SK-N-MC (cell line): ENCODE data around the gene ACTN3.

Experiments
- DNase-seq: peaks from one replicate; pipeline ENCODE4 v3.0.0-alpha.2; 2011; ENCODE audit warnings: low read depth, low spot score
- H3K27ac ChIP-seq: fragments of 200-600 bp; sonication (generic); 2 replicates; pipeline ENCODE4 v1.5.1; 2016; ENCODE audit warnings: mixed run types
- H3K36me3 ChIP-seq: fragments of 200-600 bp; sonication (generic); 2 replicates; pipeline ENCODE4 v1.6.1; 2017; ENCODE audit warnings: antibody characterized with exemption, low read length, mixed read lengths; ENCODE audit not compliant: insufficient read depth
- H3K4me3 ChIP-seq: fragments of 200-600 bp; sonication (generic); 2 replicates; pipeline ENCODE4 v1.5.1; 2016
- H3K9ac ChIP-seq: fragments of 200-600 bp; sonication (generic); 2 replicates; pipeline ENCODE4 v1.8.0; 2017; ENCODE audit warnings: mixed run types, mixed read lengths; ENCODE audit not compliant: insufficient read length
- H3K9me3 ChIP-seq: fragments of 200-600 bp; sonication (generic); 2 replicates; pipeline ENCODE4 v1.6.1; 2017; ENCODE audit warnings: low read depth, mild to moderate bottlenecking, antibody characterized with exemption, low read length, moderate library complexity, mixed read lengths
- EZH2 ChIP-seq: fragments of 200-600 bp; sonication (generic); IDR thresholded peaks from one replicate; pipeline ENCODE4 v1.6.1; 2017; ENCODE audit warnings: antibody characterized with exemption
- FOXP2 ChIP-seq: optimal IDR thresholded peaks from 2 replicates; pipeline ENCODE3; 2011; ENCODE audit warnings: mild to moderate bottlenecking, moderate library complexity; ENCODE audit not compliant: insufficient read depth; ENCODE audit errors: extremely low read length, control extremely low read depth
- POLR2AphosphoS5 ChIP-seq: IDR thresholded peaks from 2 replicates; pipeline ENCODE4 v1.6.1; 2012; ENCODE audit warnings: mild to moderate bottlenecking, low read depth, low read length, borderline replicate concordance

ACTN3 gene

DNA sequence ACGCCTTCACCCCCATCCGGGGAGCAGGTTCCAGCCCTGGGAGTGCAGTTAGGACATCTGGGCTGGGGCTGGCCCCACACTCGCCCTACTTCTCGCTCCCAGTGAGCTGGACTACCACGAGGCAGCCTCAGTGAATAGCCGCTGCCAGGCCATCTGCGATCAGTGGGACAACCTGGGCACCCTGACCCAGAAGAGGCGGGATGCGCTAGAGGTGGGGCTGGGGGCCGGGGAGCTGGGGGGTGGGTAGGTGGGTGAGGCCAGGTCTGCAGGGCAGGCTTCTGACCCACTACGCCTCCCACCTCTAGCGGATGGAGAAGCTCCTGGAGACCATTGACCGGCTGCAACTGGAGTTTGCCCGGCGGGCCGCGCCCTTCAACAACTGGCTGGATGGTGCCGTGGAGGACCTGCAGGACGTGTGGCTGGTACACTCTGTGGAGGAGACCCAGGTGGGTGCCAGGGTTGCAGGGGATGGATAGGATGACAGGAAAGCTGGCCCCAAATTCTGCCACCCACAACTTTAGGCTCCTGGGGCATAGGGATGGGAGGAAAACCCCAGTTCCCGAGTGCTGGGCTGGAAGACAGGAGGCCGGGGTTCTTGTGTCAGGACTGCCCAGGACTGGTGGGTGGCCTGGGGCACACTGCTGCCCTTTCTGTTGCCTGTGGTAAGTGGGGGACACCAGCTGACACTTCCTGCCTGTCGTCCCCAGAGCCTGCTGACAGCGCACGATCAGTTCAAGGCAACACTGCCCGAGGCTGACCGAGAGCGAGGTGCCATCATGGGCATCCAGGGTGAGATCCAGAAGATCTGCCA lies 13.4 kb downstream of the ACTN3 start:
- Histone ChIP-seq H3K27ac (no peak overlapping the region), H3K36me3 (no peaks in the 10 kb centered on the region), H3K9me3 (no peaks in the 10 kb centered on the region), H3K9ac (no peak overlapping the region), H3K4me3 (no peak overlapping the region)
- no peak for TF ChIP-seq FOXP2
- no peak for TF ChIP-seq EZH2
- no peak for TF ChIP-seq POLR2AphosphoS5
- DNase-seq, result no peak

- TF ChIP-seq FOXP2 (no peak), POLR2AphosphoS5 (no peak), EZH2 (no peak)
- H3K36me3 ChIP-seq, result no peaks in the 10 kb centered on the region
- no peaks in the 10 kb centered on the region for H3K9me3 ChIP-seq
- no peak for DNase-seq
- H3K27ac ChIP-seq, result no peak overlapping the region
- H3K9ac ChIP-seq, result no peak overlapping the region
- no peak overlapping the region for H3K4me3 ChIP-seq
Observed at GRCh38 chr11:66561178-66561974, 14.7 kb downstream of the ACTN3 start.

- TF ChIP-seq POLR2AphosphoS5 (no peak), EZH2 (no peak), FOXP2 (no peak)
- Histone ChIP-seq H3K4me3 (no peak overlapping the region), H3K36me3 (no peaks in the 10 kb centered on the region), H3K9ac (no peak overlapping the region), H3K9me3 (no peaks in the 10 kb centered on the region), H3K27ac (no peak overlapping the region)
- DNase-seq, result no peak
Observed at GRCh38 chr11:66561975-66562248, 15.2 kb downstream of the ACTN3 start.

DNA sequence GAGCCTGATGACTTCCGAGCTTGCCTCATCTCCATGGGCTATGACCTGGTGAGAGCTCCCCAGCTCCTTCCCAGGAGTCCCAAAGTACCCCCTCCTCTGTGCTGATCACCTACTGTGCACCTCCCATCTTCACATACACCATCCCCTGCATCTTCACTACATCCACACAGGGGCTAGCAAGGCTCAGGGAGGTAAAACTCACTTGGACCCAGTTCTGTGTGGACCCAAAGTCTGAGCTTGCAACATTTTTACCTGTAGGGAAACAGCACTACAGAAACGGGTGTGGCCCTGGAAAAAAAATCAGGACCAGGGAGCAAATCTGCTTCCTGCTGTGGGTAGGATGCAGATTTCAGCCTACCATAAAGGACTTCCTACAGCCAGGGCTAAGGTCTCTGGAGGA lies 15.6 kb downstream of the ACTN3 start:
- Histone ChIP-seq H3K36me3 (no peaks in the 10 kb centered on the region), H3K4me3 (no peak overlapping the region), H3K9me3 (no peaks in the 10 kb centered on the region), H3K27ac (no peak overlapping the region), H3K9ac (no peak overlapping the region)
- DNase-seq, result no peak
- TF ChIP-seq FOXP2, result no peak
- TF ChIP-seq POLR2AphosphoS5, result no peak
- no peak for TF ChIP-seq EZH2

DNA sequence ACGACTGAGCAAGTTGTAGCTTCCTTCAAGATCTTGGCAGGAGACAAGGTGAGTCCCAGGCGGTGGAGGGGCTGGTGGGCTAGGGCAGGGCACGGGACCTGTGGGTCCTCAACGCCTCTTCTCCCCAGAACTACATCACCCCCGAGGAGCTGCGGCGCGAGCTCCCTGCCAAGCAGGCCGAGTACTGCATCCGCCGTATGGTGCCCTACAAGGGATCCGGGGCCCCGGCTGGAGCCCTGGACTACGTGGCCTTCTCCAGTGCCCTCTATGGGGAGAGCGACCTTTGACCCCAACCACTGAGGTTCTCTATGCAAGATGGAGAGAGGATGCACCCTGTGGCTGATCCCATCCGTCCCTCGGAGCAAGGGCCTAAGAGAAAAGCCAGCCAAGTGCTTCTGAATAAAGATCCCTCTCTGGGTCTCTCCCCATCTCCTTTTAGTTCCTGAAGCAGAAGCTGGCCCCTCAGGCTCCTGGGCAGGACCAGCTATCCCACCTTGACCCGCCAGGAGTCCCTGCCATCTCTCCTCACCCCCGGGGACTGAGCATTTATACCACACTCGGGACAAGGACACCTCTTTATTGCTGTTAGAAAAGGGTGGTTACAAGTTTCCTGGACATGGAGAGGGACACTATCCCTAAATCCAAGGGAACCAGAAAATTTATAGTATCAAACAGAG lies 16.3 kb downstream of the ACTN3 start:
- no peak for TF ChIP-seq POLR2AphosphoS5
- no peak for TF ChIP-seq FOXP2
- TF ChIP-seq EZH2, result no peak
- DNase-seq, result no peak
- H3K4me3 ChIP-seq, result no peak overlapping the region
- H3K36me3 ChIP-seq, result no peaks in the 10 kb centered on the region
- no peak overlapping the region for H3K27ac ChIP-seq
- no peak overlapping the region for H3K9ac ChIP-seq
- H3K9me3 ChIP-seq, result no peaks in the 10 kb centered on the region

- H3K27ac ChIP-seq, result no peak overlapping the region
- no peaks in the 10 kb centered on the region for H3K9me3 ChIP-seq
- TF ChIP-seq POLR2AphosphoS5 (no peak), FOXP2 (no peak), EZH2 (no peak)
- H3K36me3 ChIP-seq, result no peaks in the 10 kb centered on the region
- no peak for DNase-seq
- H3K4me3 ChIP-seq, result no peak overlapping the region
- no peak overlapping the region for H3K9ac ChIP-seq
Observed at GRCh38 chr11:66563832-66564231, 17.1 kb downstream of the ACTN3 start.

DNA sequence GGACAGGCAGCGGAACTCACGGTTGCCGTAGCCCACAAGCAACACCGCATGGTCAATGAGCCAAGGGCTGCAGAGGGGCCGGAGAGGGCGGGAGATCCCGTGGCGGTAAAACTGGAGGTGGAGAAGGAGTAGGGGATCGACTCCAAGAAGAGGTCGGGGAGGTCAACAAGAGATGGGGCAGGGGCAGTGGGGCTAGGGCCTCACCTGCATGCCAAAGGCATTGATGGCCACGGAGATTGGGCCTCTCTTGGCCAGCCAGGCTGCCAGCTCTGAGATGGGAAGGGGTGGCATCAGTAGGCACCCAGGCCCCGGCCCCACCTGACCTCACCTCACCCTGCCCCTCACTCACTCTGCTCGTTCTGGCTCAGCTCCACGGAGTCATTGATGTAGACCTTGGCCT lies 17.8 kb downstream of the ACTN3 start:
- H3K27ac ChIP-seq, result no peak overlapping the region
- no peak overlapping the region for H3K4me3 ChIP-seq
- no peak overlapping the region for H3K9ac ChIP-seq
- H3K9me3 ChIP-seq, result no peaks in the 10 kb centered on the region
- TF ChIP-seq POLR2AphosphoS5 (no peak), EZH2 (no peak), FOXP2 (no peak)
- no peak for DNase-seq
- H3K36me3 ChIP-seq, result no peaks in the 10 kb centered on the region

GRCh38 chr11:66564984-66565383 lies 18.3 kb downstream of the ACTN3 start:
- Histone ChIP-seq H3K4me3 (no peak overlapping the region), H3K9me3 (no peaks in the 10 kb centered on the region), H3K27ac (no peak overlapping the region), H3K36me3 (no peaks in the 10 kb centered on the region), H3K9ac (no peak overlapping the region)
- TF ChIP-seq EZH2, result no peak
- no peak for TF ChIP-seq FOXP2
- no peak for TF ChIP-seq POLR2AphosphoS5
- no peak for DNase-seq
